GM23338 (cell line): ENCODE results near the gene BTBD9. TPM values are rescaled to one million over a fixed set of nuclear protein-coding genes. Genes with fewer than 3 reads are reported as not detected.

ENCODE experiments used
- ATAC-seq: fragments of 200-7000 bp; cut with Tn5 transposase; 3 replicates; pipeline ENCODE4 v1.9.1; 2020
- DNase-seq: peaks from one replicate; pipeline ENCODE4 v3.0.0-alpha.2; 2015; ENCODE audit warnings: low spot score
- H2AFZ ChIP-seq: fragments of 200-600 bp; sonication (generic); 2 replicates; pipeline ENCODE4 v1.8.0; 2016; ENCODE audit warnings: antibody characterized with exemption, mild to moderate bottlenecking, moderate library complexity
- H3F3A ChIP-seq: fragments of 200-600 bp; sonication (generic); replicated peaks from 2 replicates; pipeline ENCODE4 v1.8.0; 2017; ENCODE audit warnings: antibody characterized with exemption, mixed run types, low read depth
- H3K27ac ChIP-seq: fragments of 200-600 bp; sonication (generic); 2 replicates; pipeline ENCODE4 v1.6.1; 2016; ENCODE audit warnings: low read depth
- H3K27me3 ChIP-seq: fragments of 200-600 bp; sonication (generic); 2 replicates; pipeline ENCODE4 v1.8.0; 2016; ENCODE audit warnings: mild to moderate bottlenecking, mixed run types, moderate library complexity; ENCODE audit not compliant: insufficient read depth
- H3K36me3 ChIP-seq: fragments of 200-600 bp; sonication (generic); 2 replicates; pipeline ENCODE4 v1.8.0; 2016; ENCODE audit warnings: mild to moderate bottlenecking; ENCODE audit not compliant: insufficient read depth
- H3K4me1 ChIP-seq: fragments of 200-600 bp; sonication (generic); 2 replicates; pipeline ENCODE4 v1.8.0; 2016; ENCODE audit warnings: mild to moderate bottlenecking, moderate library complexity; ENCODE audit not compliant: insufficient read depth
- H3K4me2 ChIP-seq: fragments of 200-600 bp; sonication (generic); 2 replicates; pipeline ENCODE4 v1.7.1; 2017; ENCODE audit warnings: mixed run types
- H3K4me3 ChIP-seq: fragments of 200-600 bp; sonication (generic); 2 replicates; pipeline ENCODE4 v1.6.1; 2016; ENCODE audit warnings: mixed run types
- H3K79me2 ChIP-seq: fragments of 200-600 bp; sonication (generic); replicated peaks from 2 replicates; pipeline ENCODE4 v1.8.0; 2017; ENCODE audit warnings: mild to moderate bottlenecking; ENCODE audit not compliant: insufficient read depth
- H3K9me2 ChIP-seq: fragments of 200-600 bp; sonication (generic); 2 replicates; pipeline ENCODE4 v1.8.0; 2017; ENCODE audit not compliant: insufficient read depth
- H4K20me1 ChIP-seq: fragments of 200-600 bp; sonication (generic); replicated peaks from 2 replicates; pipeline ENCODE4 v1.8.0; 2017; ENCODE audit warnings: mild to moderate bottlenecking; ENCODE audit not compliant: insufficient read depth
- H3K27ac Mint-ChIP-seq: 2 replicates; pipeline ENCODE4 v1.8.0; 2020; ENCODE audit warnings: inconsistent platforms, mild to moderate bottlenecking, moderate library complexity, mixed read lengths
- H3K27me3 Mint-ChIP-seq: 3 replicates; pipeline ENCODE4 v1.8.0; 2022; ENCODE audit warnings: low read depth, mild to moderate bottlenecking, moderate library complexity, mixed read lengths, inconsistent platforms; ENCODE audit not compliant: insufficient read depth, poor library complexity
- H3K36me3 Mint-ChIP-seq: 3 replicates; pipeline ENCODE4 v1.8.0; 2021; ENCODE audit warnings: low read depth, mild to moderate bottlenecking, inconsistent platforms, moderate library complexity, mixed read lengths
- H3K4me1 Mint-ChIP-seq: 3 replicates; pipeline ENCODE4 v1.8.0; 2020; ENCODE audit warnings: mild to moderate bottlenecking, inconsistent platforms, mixed read lengths
- H3K4me3 Mint-ChIP-seq: 3 replicates; pipeline ENCODE4 v1.8.0; 2021; ENCODE audit warnings: moderate library complexity, mild to moderate bottlenecking, inconsistent platforms, mixed read lengths
- H3K9me3 Mint-ChIP-seq: 3 replicates; pipeline ENCODE4 v1.8.0; 2020; ENCODE audit warnings: moderate library complexity, mild to moderate bottlenecking, inconsistent platforms, mixed read lengths
- CREB1 ChIP-seq: fragments of 250-450 bp; sonication (Bioruptor Pico); IDR thresholded peaks from 2 replicates; pipeline ENCODE4 v1.5.0; 2020; ENCODE audit warnings: low read depth, mild to moderate bottlenecking, moderate library complexity
- CTCF ChIP-seq, 2 experiments: fragments of 200-600 bp in 1 of 2; sonication (generic) in 1 of 2; conservative IDR thresholded peaks; 2 replicates each; pipeline versions ENCODE4 v1.5.1 to v1.6.1; 2016 to 2017; ENCODE audit warnings: antibody characterized with exemption in 2 of 2, low read depth in 2 of 2, mild to moderate bottlenecking in 2 of 2, moderate library complexity in 1 of 2
- EZH2 ChIP-seq: fragments of 200-600 bp; sonication (generic); IDR thresholded peaks from one replicate; pipeline ENCODE4 v1.8.0; 2017; ENCODE audit warnings: antibody characterized with exemption, mild to moderate bottlenecking, low read depth; ENCODE audit not compliant: unreplicated experiment
- EZH2phosphoT487 ChIP-seq: fragments of 200-600 bp; sonication (generic); IDR thresholded peaks from one replicate; pipeline ENCODE4 v1.8.1; 2018; ENCODE audit warnings: antibody characterized with exemption; ENCODE audit not compliant: unreplicated experiment
- JUNB ChIP-seq: IDR thresholded peaks from one replicate; pipeline ENCODE4 v1.6.1; 2016; ENCODE audit warnings: antibody characterized with exemption; ENCODE audit not compliant: unreplicated experiment
- POLR2AphosphoS5 ChIP-seq: IDR thresholded peaks from 2 replicates; pipeline ENCODE4 v1.6.1; 2016; ENCODE audit warnings: antibody characterized with exemption, low read depth
- REST ChIP-seq: IDR thresholded peaks from one replicate; pipeline ENCODE4 v1.6.1; 2018; ENCODE audit warnings: antibody characterized with exemption; ENCODE audit not compliant: unreplicated experiment
- STAT1 ChIP-seq: IDR thresholded peaks from one replicate; pipeline ENCODE4 v1.6.1; 2016; ENCODE audit warnings: antibody characterized with exemption; ENCODE audit not compliant: unreplicated experiment
- ZNF331 ChIP-seq: fragments of 250-450 bp; sonication (Bioruptor Pico); IDR thresholded peaks from 2 replicates; pipeline ENCODE4 v1.5.0; 2020; ENCODE audit warnings: low read depth, mild to moderate bottlenecking, moderate library complexity
- ZNF462 ChIP-seq: fragments of 250-450 bp; sonication (Bioruptor Pico); IDR thresholded peaks from 2 replicates; pipeline ENCODE4 v1.5.0; 2020; ENCODE audit warnings: mild to moderate bottlenecking, moderate library complexity
- polyA plus RNA-seq: library from polyadenylated mRNA; unstranded; fragments of >200 nt; fragmentation: Nextera tagmentation; extraction: Ambion mirVana; gene quantifications from 2 replicates; pipeline ENCODE4 v1.2.1, GENCODE V29; 2016
- total RNA-seq: library from RNA; depleted of rRNA; stranded (reverse); fragments of >200 nt; shearing (Covaris generic); gene quantifications from 2 replicates; pipeline ENCODE4 v1.2.3, GENCODE V29; 2014

The BTBD9 gene
- total and polyA plus RNA-seq, 2 experiments from 2014 or later: 4.2 to 5.3 TPM

GRCh38 chr6:38482466-38482865 is 157.3 kb downstream of the BTBD9 start:
- Mint-ChIP-seq H3K9me3 (no peaks in the 10 kb centered on the region), H3K4me1 (peaks cover 23% of the 10 kb centered on the region), H3K4me3 (no peak overlapping the region), H3K27me3 (no peaks in the 10 kb centered on the region), H3K27ac (no peak overlapping the region), H3K36me3 (no peaks in the 10 kb centered on the region)
- peaks cover 3% of the 10 kb centered on the region; the same call in 1 of the 2 replicates for H3K9me2 ChIP-seq
- no peaks in the 10 kb centered on the region for H3F3A ChIP-seq
- H3K4me1 ChIP-seq: peaks cover 18% of the 10 kb centered on the region
- DNase-seq (no peak), ATAC-seq (no peak)
- H3K36me3 ChIP-seq: no peaks in the 10 kb centered on the region
- TF ChIP-seq EZH2phosphoT487 (no peak), EZH2 (no peak), ZNF331 (CRISPR knock-in tag) (no peak)
- H3K4me3 ChIP-seq: no peak overlapping the region
- H4K20me1 ChIP-seq: no peaks in the 10 kb centered on the region
- H2AFZ ChIP-seq: no peak overlapping the region
- no peaks in the 10 kb centered on the region for H3K79me2 ChIP-seq
- H3K4me2 ChIP-seq: no peak overlapping the region
- no peaks in the 10 kb centered on the region for H3K27me3 ChIP-seq
- H3K27ac ChIP-seq: no peak overlapping the region

- Histone ChIP-seq H3K36me3 (no peaks in the 10 kb centered on the region), H3K9me2 (peaks cover 3% of the 10 kb centered on the region; the same call in 1 of the 2 replicates), H3K4me3 (no peak overlapping the region), H3F3A (no peaks in the 10 kb centered on the region), H3K4me2 (no peak overlapping the region), H3K27me3 (no peaks in the 10 kb centered on the region), H4K20me1 (no peaks in the 10 kb centered on the region), H2AFZ (no peak overlapping the region), H3K79me2 (no peaks in the 10 kb centered on the region), H3K4me1 (peaks cover 23% of the 10 kb centered on the region), H3K27ac (no peak overlapping the region)
- ATAC-seq: no peak
- no peaks in the 10 kb centered on the region for H3K9me3 Mint-ChIP-seq
- no peak for DNase-seq
- no peaks in the 10 kb centered on the region for H3K27me3 Mint-ChIP-seq
- H3K4me3 Mint-ChIP-seq: no peak overlapping the region
- H3K4me1 Mint-ChIP-seq: peaks cover 29% of the 10 kb centered on the region
- H3K36me3 Mint-ChIP-seq: no peaks in the 10 kb centered on the region
- no peak overlapping the region for H3K27ac Mint-ChIP-seq
- TF ChIP-seq EZH2phosphoT487: no peak
- no peak for TF ChIP-seq CTCF (conservative IDR thresholded peaks at IDR 0.05; ENCODE audit: low read depth in 2 of 2)
- TF ChIP-seq STAT1: no peak
- TF ChIP-seq EZH2: no peak
- no peak for TF ChIP-seq ZNF331 (CRISPR knock-in tag)
- no peak for TF ChIP-seq ZNF462 (CRISPR knock-in tag)
- no peak for TF ChIP-seq JUNB
- TF ChIP-seq CREB1 (CRISPR knock-in tag): no peak
- no peak for TF ChIP-seq REST
- no peak for TF ChIP-seq POLR2AphosphoS5
Measured at GRCh38 chr6:38481851-38482250, 157.9 kb downstream of the BTBD9 start.
